GM12892 (cell line): ENCODE measurements around the gene KIAA1755.

ENCODE experiments used
- POLR2A ChIP-seq: IDR thresholded peaks from 2 replicates; pipeline ENCODE4 v1.6.1; 2011; ENCODE audit warnings: low read depth, low read length, control low read depth
- POLR2AphosphoS5 ChIP-seq: IDR thresholded peaks from 2 replicates; pipeline ENCODE4 v1.6.1; 2011; ENCODE audit warnings: low read depth, low read length, control low read depth
- TAF1 ChIP-seq: IDR thresholded peaks from 2 replicates; pipeline ENCODE4 v1.6.1; 2011; ENCODE audit warnings: low read depth, mild to moderate bottlenecking, control low read depth, low read length, borderline replicate concordance

- no peak for TF ChIP-seq POLR2AphosphoS5
- no peak for TF ChIP-seq POLR2A
- TF ChIP-seq TAF1, result no peak
Observed at GRCh38 chr20:38226553-38226952, 34.0 kb downstream of the KIAA1755 start.
